Adrenal gland (tissue), 12 donors: ENCODE measurements around the gene INPP4A. TPM values are rescaled to one million over a fixed set of nuclear protein-coding genes. Genes with fewer than 3 reads are reported as not detected.

Experiments
- DNase-seq, 7 donors: peaks; one replicate each; pipeline ENCODE4 v3.0.0-alpha.2; 2019 to 2020
- H3K27ac ChIP-seq, 5 donors: fragments of 200-600 bp; sonication (generic) in 4 of 5; 1 replicate in 3 of 5; 2 replicates in 2 of 5; pipeline versions ENCODE4 v1.5.1 to v1.8.0; 2016 to 2020; ENCODE audit warnings: mild to moderate bottlenecking in 1 of 5
- H3K27me3 ChIP-seq: fragments of 200-600 bp; 2 replicates; pipeline ENCODE4 v1.8.0; 2021
- H3K36me3 ChIP-seq, 2 donors: fragments of 200-600 bp; replicated peaks in 1 of 2; 1 replicate in 1 of 2; 2 replicates in 1 of 2; pipeline versions ENCODE4 v1.5.1 to v1.8.0; 2018 to 2022
- H3K4me1 ChIP-seq, 2 donors: fragments of 200-600 bp; replicated peaks in 1 of 2; 1 replicate in 1 of 2; 2 replicates in 1 of 2; pipeline versions ENCODE4 v1.5.1 to v1.8.0; 2018 to 2021
- H3K4me3 ChIP-seq, 4 donors: fragments of 200-600 bp; sonication (generic) in 3 of 4; one replicate each; pipeline ENCODE4 v1.5.1; 2016 to 2018
- H3K9me3 ChIP-seq, 3 donors: fragments of 200-600 bp; sonication (generic) in 1 of 3; replicated peaks in 1 of 3; 1 replicate in 2 of 3; 2 replicates in 1 of 3; pipeline versions ENCODE4 v1.5.1 to v1.8.0; 2016 to 2021
- POLR2A ChIP-seq, 2 donors: fragments of 450-650 bp; IDR thresholded peaks; one replicate each; pipeline ENCODE4 v1.6.1; 2017; ENCODE audit warnings: antibody characterized with exemption in 2 of 2, mild to moderate bottlenecking in 2 of 2, moderate library complexity in 1 of 2
- WGBS, 4 donors: extraction: QIAGEN DNeasy Blood & Tissue Kit in 2 of 4; methylation state at CpG; one replicate each; pipeline versions ENCODE4 v1.1.5 to v1.1.7; 2013 to 2017; 5-methylcytosine and 5-hydroxymethylcytosine counted together
- intact Hi-C, 2 donors: fragments of 100-400 bp; cut with DNase I; formaldehyde crosslinking; loops; one replicate each; pipeline versions ENCODE4 v1.14.1 to v1.15.0; 2022 to 2023
- polyA plus RNA-seq, 3 donors: library from polyadenylated mRNA; stranded (reverse); fragments of 200-250 nt in 2 of 3; fragments of 350-450 nt in 1 of 3; fragmentation: Illumina TruSeq in 1 of 3; extraction: RNeasy Lipid Tissue Mini Kit (QIAGEN cat#74804) in 1 of 3; gene quantifications; one replicate each; pipeline ENCODE4 v1.2.3, GENCODE V29; 2013 to 2014
- total RNA-seq, 9 donors: library from RNA; depleted of rRNA in 4 of 9; stranded (reverse); fragments of >200 nt in 4 of 9; fragments of 120-200 nt in 1 of 9; fragmentation: NEBNext Ultra II Directional in 1 of 9; extraction: Animal tissue kit (Norgen Biotek cat#: 25700) in 1 of 9; gene quantifications; one replicate each; pipeline versions ENCODE4 v1.1.0 to v1.2.4, GENCODE V29; 2013 to 2023
- TF ChIP-seq, protein P1 (sequence below), 6 experiments: fragments of 450-650 bp in 4 of 6; fragments of 200-600 bp in 2 of 6; sonication (generic) in 1 of 6; IDR thresholded peaks; 1 replicate in 5 of 6; 2 replicates in 1 of 6; pipeline versions ENCODE4 v1.5.1 to v1.8.0; 2016 to 2021; ENCODE audit warnings: antibody characterized with exemption in 6 of 6, mild to moderate bottlenecking in 2 of 6, moderate library complexity in 1 of 6
- donor health status: healthy with polysubstance abuse.
- donor health status: Bipolar disorder and iron deficiency.
- donor health status: DM: yes; HTN: yes; CAD: no.
- donor health status: DM: no; HTN: no; CAD: no.
- donor health status: DM: no; HTN: no; CAD: no.
- donor health status: DM: yes; HTN: yes; CAD: no.

Gene INPP4A
- total and polyA plus RNA-seq, 12 donors, result 8.8 to 40.5 (median 27.3) TPM

DNA sequence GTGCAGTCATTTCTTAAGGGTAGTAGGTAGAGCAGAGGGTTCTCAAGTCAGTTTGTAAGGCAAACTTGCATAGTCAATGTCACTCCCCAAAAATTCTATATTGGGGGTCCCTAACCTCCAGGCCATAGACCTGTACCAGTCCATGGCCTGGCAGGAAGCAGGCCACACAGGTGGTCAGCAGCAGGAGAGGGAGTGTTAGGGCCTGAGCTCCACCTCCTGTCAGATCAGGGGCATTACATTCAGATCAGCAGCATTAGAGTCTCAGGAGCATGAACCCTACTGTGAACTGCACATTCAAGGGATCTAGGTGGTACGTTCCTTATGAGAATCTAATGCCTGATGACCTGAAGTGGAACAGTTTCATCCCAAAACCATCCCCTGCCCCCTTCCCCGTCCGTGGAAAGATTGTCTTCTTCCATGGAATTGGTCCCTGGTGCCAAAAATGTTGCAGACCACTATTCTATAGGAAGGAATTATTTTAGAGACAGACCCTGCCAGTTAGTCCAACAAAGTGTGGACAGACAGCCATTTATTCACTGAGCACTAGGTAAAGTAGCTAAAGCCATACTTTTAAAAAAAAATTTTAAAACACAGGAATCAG lies 157.0 kb downstream of the INPP4A start:
- peak in 3 of 7 donors; percentile 30 to 48 (median 41) for DNase-seq
- Histone ChIP-seq H3K27ac (no peak overlapping the region), H3K27me3 (no peaks in the 10 kb centered on the region), H3K4me3 (no peak overlapping the region), H3K36me3 (peaks cover 0 to 46% of the 10 kb centered on the region in 2 donors), H3K9me3 (no peaks in the 10 kb centered on the region), H3K4me1 (peaks cover 2 to 20% of the 10 kb centered on the region in 2 donors)
- intact Hi-C loops, result loop anchor here (5.0 to 10.0 kb wide), 3 partner anchors 157 to 189 kb away; partner anchors contain the start of gene INPP4A (in 1 of the 2)
- TF ChIP-seq, protein P1, sequence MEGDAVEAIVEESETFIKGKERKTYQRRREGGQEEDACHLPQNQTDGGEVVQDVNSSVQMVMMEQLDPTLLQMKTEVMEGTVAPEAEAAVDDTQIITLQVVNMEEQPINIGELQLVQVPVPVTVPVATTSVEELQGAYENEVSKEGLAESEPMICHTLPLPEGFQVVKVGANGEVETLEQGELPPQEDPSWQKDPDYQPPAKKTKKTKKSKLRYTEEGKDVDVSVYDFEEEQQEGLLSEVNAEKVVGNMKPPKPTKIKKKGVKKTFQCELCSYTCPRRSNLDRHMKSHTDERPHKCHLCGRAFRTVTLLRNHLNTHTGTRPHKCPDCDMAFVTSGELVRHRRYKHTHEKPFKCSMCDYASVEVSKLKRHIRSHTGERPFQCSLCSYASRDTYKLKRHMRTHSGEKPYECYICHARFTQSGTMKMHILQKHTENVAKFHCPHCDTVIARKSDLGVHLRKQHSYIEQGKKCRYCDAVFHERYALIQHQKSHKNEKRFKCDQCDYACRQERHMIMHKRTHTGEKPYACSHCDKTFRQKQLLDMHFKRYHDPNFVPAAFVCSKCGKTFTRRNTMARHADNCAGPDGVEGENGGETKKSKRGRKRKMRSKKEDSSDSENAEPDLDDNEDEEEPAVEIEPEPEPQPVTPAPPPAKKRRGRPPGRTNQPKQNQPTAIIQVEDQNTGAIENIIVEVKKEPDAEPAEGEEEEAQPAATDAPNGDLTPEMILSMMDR (IDR thresholded peaks at IDR 0.05), result peak; percentile 38 to 64 (median 58)
- no peak for TF ChIP-seq POLR2A (IDR thresholded peaks at IDR 0.05)
- 59 to 74% (median 64%) methylated on average over 3 of the region's 3 CpGs for WGBS, 4 donors

DNA sequence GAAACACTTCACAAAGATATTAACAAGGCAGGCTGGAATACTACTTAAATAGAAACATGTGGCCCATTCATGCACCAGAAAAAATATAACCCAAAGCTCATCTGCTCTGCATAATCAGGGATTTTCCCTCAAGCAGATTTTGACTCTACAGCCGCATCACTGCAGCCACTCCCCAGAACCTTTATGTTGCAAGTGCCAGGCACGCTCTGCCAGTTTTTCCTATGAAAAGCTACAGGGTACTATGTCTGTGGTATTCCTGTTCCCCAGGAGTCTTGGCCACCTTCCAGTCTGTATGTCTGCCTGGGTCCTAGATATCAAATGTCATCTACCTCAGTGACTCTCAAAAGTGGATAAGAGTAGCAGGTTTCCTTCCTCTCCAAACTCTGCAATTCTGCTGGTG lies 159.9 kb downstream of the INPP4A start:
- no peak overlapping the region for H3K4me3 ChIP-seq
- DNase-seq, result no peak
- TF ChIP-seq POLR2A (IDR thresholded peaks at IDR 0.05), result no peak
- TF ChIP-seq, protein P1 (IDR thresholded peaks at IDR 0.05), result no peak
- no peak overlapping the region for H3K27ac ChIP-seq
- H3K27me3 ChIP-seq, result no peaks in the 10 kb centered on the region
- peaks cover 0 to 38% of the 10 kb centered on the region in 2 donors for H3K36me3 ChIP-seq
- H3K4me1 ChIP-seq, result peaks cover 12 to 33% of the 10 kb centered on the region in 2 donors
- 83 to 92% (median 90%) methylated on average over 2 of the region's 2 CpGs for WGBS, 4 donors
- intact Hi-C loops, result loop anchor here (5.0 to 10.0 kb wide), 3 partner anchors 160 to 192 kb away; partner anchors contain the start of gene INPP4A (in 1 of the 2)
- no peaks in the 10 kb centered on the region for H3K9me3 ChIP-seq

DNA sequence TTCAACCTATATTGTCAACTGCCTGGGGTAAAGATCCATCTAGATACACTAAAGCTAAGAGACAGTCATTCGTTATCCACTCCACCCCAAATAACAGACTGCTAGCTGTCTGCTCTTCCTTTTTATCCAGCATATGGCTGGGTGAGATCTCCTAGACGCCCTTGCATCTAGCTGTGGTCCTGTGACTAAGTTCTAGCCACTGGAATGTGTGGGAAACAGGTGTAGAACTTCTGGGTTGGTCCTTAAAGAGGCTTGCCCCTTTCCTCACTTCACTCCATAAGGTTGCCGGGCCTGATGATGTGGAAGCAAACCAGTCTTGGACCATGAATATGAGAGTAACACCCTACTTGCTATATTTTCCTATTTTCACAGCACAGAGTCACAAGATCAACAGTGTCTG lies 160.4 kb downstream of the INPP4A start:
- intact Hi-C loops, result loop anchor here (10.0 kb wide), 2 partner anchors 160 to 190 kb away; partner anchors contain the start of gene INPP4A (in 1 of the 2)
- Histone ChIP-seq H3K4me1 (peaks cover 17 to 39% of the 10 kb centered on the region in 2 donors), H3K27me3 (no peaks in the 10 kb centered on the region), H3K9me3 (no peaks in the 10 kb centered on the region), H3K36me3 (peaks cover 0 to 37% of the 10 kb centered on the region in 2 donors), H3K4me3 (no peak overlapping the region), H3K27ac (no peak overlapping the region)
- no peak for DNase-seq
- TF ChIP-seq, protein P1 (IDR thresholded peaks at IDR 0.05), result no peak
- no peak for TF ChIP-seq POLR2A (IDR thresholded peaks at IDR 0.05)
- WGBS, 4 donors, result 74 to 83% (median 80%) methylated on average over 3 of the region's 3 CpGs

DNA sequence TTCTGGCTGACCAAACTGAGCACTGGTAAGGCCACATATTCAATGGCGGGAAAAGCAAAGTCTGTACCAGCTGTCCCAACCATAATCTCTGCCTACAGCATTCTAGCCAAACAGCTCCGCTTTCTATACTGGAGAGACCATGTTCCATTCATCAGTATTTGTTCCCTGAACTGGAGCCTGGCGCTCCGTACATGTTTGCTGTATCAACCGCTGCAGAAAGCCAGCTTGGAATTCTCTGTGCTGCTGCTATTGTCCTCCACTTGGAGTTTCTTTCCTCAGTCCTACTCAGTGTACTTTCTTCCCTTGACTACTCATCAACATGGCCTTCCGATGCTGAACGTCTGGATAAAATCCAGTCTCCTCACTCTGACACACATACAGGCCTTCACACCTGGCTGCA lies 161.8 kb downstream of the INPP4A start:
- Histone ChIP-seq H3K4me1 (peaks cover 24 to 52% of the 10 kb centered on the region in 2 donors), H3K36me3 (peaks cover 0 to 42% of the 10 kb centered on the region in 2 donors), H3K27me3 (no peaks in the 10 kb centered on the region), H3K9me3 (no peaks in the 10 kb centered on the region), H3K27ac (no peak overlapping the region), H3K4me3 (no peak overlapping the region)
- 78 to 88% (median 82%) methylated on average over 7 of the region's 7 CpGs for WGBS, 4 donors
- TF ChIP-seq POLR2A (IDR thresholded peaks at IDR 0.05), result no peak
- TF ChIP-seq, protein P1 (IDR thresholded peaks at IDR 0.05), result no peak
- intact Hi-C loops, result loop anchor here (10.0 kb wide), 2 partner anchors 162 to 192 kb away; partner anchors contain the start of gene INPP4A (in 1 of the 2)
- DNase-seq, result no peak
